ENCODE results near the gene E4F1.

GRCh38 chr16:2196162-2196980 lies 27.0 kb upstream of the E4F1 start, which contains the start of gene CASKIN1:
- TF ChIP-seq EZH2 (IDR thresholded peaks at IDR 0.05; ENCODE audit: borderline replicate concordance) = no peak
- TF ChIP-seq CTCF (IDR thresholded peaks at IDR 0.05; ENCODE audit: poor library complexity) = no peak
- no peak for TF ChIP-seq EZH2phosphoT487 (IDR thresholded peaks at IDR 0.05; ENCODE audit: low read depth, severe bottlenecking, unreplicated experiment)
